HUDEP-2 (cell line): ENCODE results near the gene COX7C.

Experiments used
- DNase-seq, 76 experiments: peaks; one replicate each; lab custom pipeline; 2025; ENCODE audit not compliant: unreplicated experiment in 76 of 76; lab: John Stamatoyannopoulos, UW

Gene COX7C

GRCh38 chr5:86660771-86661170 lies 43.0 kb downstream of the COX7C start:
- peak in 47 of 76 experiments; percentile 1 to 79 (median 24) for DNase-seq

DNA sequence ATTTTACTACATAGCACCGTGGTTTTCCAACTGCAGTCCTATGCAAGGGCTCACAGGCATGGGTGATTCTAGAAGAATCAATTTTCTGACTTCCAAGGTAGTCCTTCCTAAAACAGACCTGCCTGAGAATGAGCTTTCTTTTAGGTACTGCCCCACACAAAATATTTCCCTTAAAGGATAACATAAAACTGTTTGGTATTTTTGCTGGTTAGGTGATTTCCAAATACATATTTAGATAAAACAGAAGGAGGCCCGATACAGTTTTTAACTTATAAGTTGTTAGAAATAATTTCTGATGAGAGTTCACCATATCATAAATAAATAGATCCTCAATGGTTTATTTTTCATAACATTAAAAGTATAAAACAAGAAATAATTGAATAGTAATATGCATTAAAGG lies 46.4 kb downstream of the COX7C start:
- no peak for DNase-seq

GRCh38 chr5:86665984-86666760 lies 48.4 kb downstream of the COX7C start:
- no peak for DNase-seq

GRCh38 chr5:86666981-86667380 lies 49.2 kb downstream of the COX7C start:
- no peak for DNase-seq
